NCI-H2227 (cell line): ENCODE measurements around the gene RC3H2.
"Not testable (repeated sequence)": the region's sequence is repeated elsewhere in the genome, so short reads cannot be mapped to it uniquely, and the experiment has no call there.

Experiments used
- DNase-seq: peaks from one replicate; lab custom pipeline; 2025; ENCODE audit not compliant: unreplicated experiment; lab: John Stamatoyannopoulos, UW

RC3H2 gene

GRCh38 chr9:122810306-122810946 lies 94.7 kb downstream of the RC3H2 start:
- DNase-seq = peak; percentile 80

GRCh38 chr9:122809261-122809660 lies 95.9 kb downstream of the RC3H2 start:
- DNase-seq = not testable (repeated sequence)

- no peak for DNase-seq
Measured at GRCh38 chr9:122808141-122808540, 97.0 kb downstream of the RC3H2 start.

- DNase-seq = no peak
Measured at GRCh38 chr9:122807271-122807900, 97.8 kb downstream of the RC3H2 start.

GRCh38 chr9:122806661-122807060 lies 98.5 kb downstream of the RC3H2 start:
- DNase-seq = no peak

GRCh38 chr9:122800066-122801060 lies 104.8 kb downstream of the RC3H2 start, which contains the start of gene OR1K1:
Gene OR1K1 (plus strand): TSS chr9:122800123. CDS start chr9:122800123, 0 bp downstream.
- no peak for DNase-seq

GRCh38 chr9:122797316-122798063 lies 107.7 kb downstream of the RC3H2 start:
- DNase-seq = no peak
